GM23248 (cell line): ENCODE results near the gene SNX24. TPM values are rescaled to one million over a fixed set of nuclear protein-coding genes. Genes with fewer than 3 reads are reported as not detected.

Source experiments
- DNase-seq: peaks from one replicate; pipeline ENCODE4 v3.0.0-alpha.2; 2015
- H2AFZ ChIP-seq: fragments of 200-600 bp; sonication (generic); 2 replicates; pipeline ENCODE4 v1.6.1; 2016; ENCODE audit warnings: antibody characterized with exemption
- H3F3A ChIP-seq: fragments of 200-600 bp; sonication (generic); 2 replicates; pipeline ENCODE4 v1.6.1; 2016; ENCODE audit warnings: mild to moderate bottlenecking, antibody characterized with exemption, mixed run types; ENCODE audit not compliant: insufficient read depth
- H3K27ac ChIP-seq: fragments of 200-600 bp; sonication (generic); 2 replicates; pipeline ENCODE4 v1.5.1; 2016; ENCODE audit warnings: mild to moderate bottlenecking
- H3K27me3 ChIP-seq: fragments of 200-600 bp; sonication (generic); replicated peaks from 2 replicates; pipeline ENCODE4 v1.6.1; 2016; ENCODE audit warnings: mild to moderate bottlenecking; ENCODE audit not compliant: insufficient read depth
- H3K36me3 ChIP-seq: fragments of 200-600 bp; sonication (generic); 2 replicates; pipeline ENCODE4 v1.6.1; 2016; ENCODE audit warnings: low read depth, mild to moderate bottlenecking
- H3K4me1 ChIP-seq: fragments of 200-600 bp; sonication (generic); 2 replicates; pipeline ENCODE4 v1.6.1; 2016; ENCODE audit warnings: mild to moderate bottlenecking; ENCODE audit not compliant: insufficient read depth
- H3K4me2 ChIP-seq: fragments of 200-600 bp; sonication (generic); one replicate; pipeline ENCODE4 v1.6.1; 2016; ENCODE audit warnings: mild to moderate bottlenecking; ENCODE audit not compliant: unreplicated experiment
- H3K4me3 ChIP-seq: fragments of 200-600 bp; sonication (generic); 2 replicates; pipeline ENCODE4 v1.5.1; 2016; ENCODE audit warnings: mild to moderate bottlenecking
- H3K79me2 ChIP-seq: fragments of 200-600 bp; sonication (generic); 2 replicates; pipeline ENCODE4 v1.6.1; 2016; ENCODE audit warnings: mild to moderate bottlenecking; ENCODE audit not compliant: insufficient read depth
- H3K9ac ChIP-seq: fragments of 200-600 bp; sonication (generic); 2 replicates; pipeline ENCODE4 v1.6.1; 2016; ENCODE audit warnings: mild to moderate bottlenecking
- H3K9me2 ChIP-seq: fragments of 200-600 bp; sonication (generic); 2 replicates; pipeline ENCODE4 v1.6.1; 2016; ENCODE audit warnings: mixed run types, mild to moderate bottlenecking, moderate library complexity; ENCODE audit not compliant: insufficient read depth
- H3K9me3 ChIP-seq: fragments of 200-600 bp; sonication (generic); one replicate; pipeline ENCODE4 v1.6.1; 2017; ENCODE audit warnings: low read depth
- H4K20me1 ChIP-seq: fragments of 200-600 bp; sonication (generic); 2 replicates; pipeline ENCODE4 v1.6.0; 2016; ENCODE audit not compliant: insufficient read depth
- EZH2 ChIP-seq: fragments of 200-600 bp; sonication (generic); IDR thresholded peaks from 2 replicates; pipeline ENCODE4 v1.6.1; 2018; ENCODE audit warnings: antibody characterized with exemption, mild to moderate bottlenecking; ENCODE audit not compliant: insufficient read depth, poor library complexity, severe bottlenecking
- EZH2phosphoT487 ChIP-seq: fragments of 200-600 bp; sonication (generic); IDR thresholded peaks from 2 replicates; pipeline ENCODE4 v1.6.1; 2018; ENCODE audit warnings: antibody characterized with exemption, moderate library complexity, mild to moderate bottlenecking, low read depth; ENCODE audit not compliant: insufficient read depth
- WGBS, 2 experiments: methylation state at CpG; one replicate each; pipeline ENCODE4 v1.1.6; 2015 to 2017; ENCODE audit warnings: low lambda C conversion rate in 2 of 2, low coverage in 1 of 2; ENCODE audit errors: missing lambda C conversion rate in 2 of 2; 5-methylcytosine and 5-hydroxymethylcytosine counted together
- in situ Hi-C: fragments of 300-500 bp; cut with MboI; formaldehyde crosslinking; loops from 2 replicates; pipeline ENCODE4 v1.15.0; 2020
- polyA plus RNA-seq: library from polyadenylated mRNA; unstranded; fragments of >200 nt; fragmentation: Nextera tagmentation; extraction: Ambion mirVana; gene quantifications from 2 replicates; pipeline ENCODE4 v1.2.1, GENCODE V29; 2016
- small RNA-seq: library from RNA; depleted of rRNA; stranded (forward); fragments of <200 nt; gene quantifications from one replicate; pipeline ENCODE3, GENCODE V24; 2014; ENCODE audit warnings: low read depth, low replicate concordance
- total RNA-seq: library from RNA; depleted of rRNA; stranded (reverse); fragments of >200 nt; shearing (Covaris generic); gene quantifications from 2 replicates; pipeline ENCODE4 v1.2.3, GENCODE V29; 2014; rRNA removed

SNX24 gene
- total and polyA plus RNA-seq, 2 experiments from 2014 or later, result 20.8 to 29.4 TPM

DNA sequence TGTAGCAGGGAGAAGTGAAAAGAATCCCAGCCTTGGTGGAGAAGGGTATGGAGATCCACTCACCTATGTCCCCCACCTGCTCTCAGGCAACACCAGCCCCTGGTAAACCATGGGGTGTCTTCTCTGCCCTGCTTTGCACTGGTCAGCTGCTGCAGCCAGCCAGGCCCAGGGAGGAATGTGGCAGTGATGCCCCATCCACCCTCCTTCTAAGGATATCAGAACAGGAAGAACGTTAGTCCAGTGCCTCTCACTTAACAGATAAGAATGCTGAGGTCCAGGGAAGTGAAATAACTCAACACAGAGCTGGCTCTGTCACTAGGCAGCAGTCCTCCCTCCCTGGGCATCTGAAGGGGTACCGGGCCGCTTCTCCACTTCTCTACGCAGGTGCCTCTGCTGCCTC is 200.8 kb downstream of the SNX24 start:
- WGBS, 2 experiments, result 94 to 97% methylated on average over 4 of the region's 4 CpGs
- no peak for DNase-seq
- H3K4me3 ChIP-seq, result no peak overlapping the region
- no peak overlapping the region for H2AFZ ChIP-seq
- no peaks in the 10 kb centered on the region for H3K4me1 ChIP-seq
- H3K9me3 ChIP-seq, result no peaks in the 10 kb centered on the region
- no peaks in the 10 kb centered on the region for H3K9me2 ChIP-seq
- no peaks in the 10 kb centered on the region for H3F3A ChIP-seq
- no peaks in the 10 kb centered on the region for H3K27me3 ChIP-seq
- no peaks in the 10 kb centered on the region for H3K36me3 ChIP-seq
- H3K79me2 ChIP-seq, result no peaks in the 10 kb centered on the region
- in situ Hi-C loops, result no loop called here
- no peak overlapping the region for H3K4me2 ChIP-seq
- H3K27ac ChIP-seq, result no peak overlapping the region
- H4K20me1 ChIP-seq, result no peaks in the 10 kb centered on the region
- TF ChIP-seq EZH2 (no peak), EZH2phosphoT487 (no peak)
- H3K9ac ChIP-seq, result no peak overlapping the region

DNA sequence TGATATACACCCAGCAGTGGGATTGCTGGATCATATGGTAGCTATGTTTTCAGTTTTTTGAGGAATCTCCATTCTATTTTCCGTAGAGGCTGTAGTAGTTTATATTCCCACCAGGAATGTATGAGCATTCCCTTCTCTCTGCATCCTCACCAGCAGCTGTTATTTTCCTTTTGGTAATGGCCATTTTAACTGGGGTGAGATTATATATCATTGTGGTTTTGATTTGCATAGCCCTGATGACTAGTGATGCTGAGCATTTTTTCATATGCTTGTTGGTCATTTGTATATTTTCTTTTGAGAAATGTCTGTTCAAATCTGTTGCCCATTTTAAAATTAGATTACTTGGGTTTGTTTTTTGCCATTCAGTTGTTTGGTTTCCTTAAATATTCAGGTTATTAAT is 202.3 kb downstream of the SNX24 start:
- DNase-seq, result no peak
- no peak overlapping the region for H3K4me3 ChIP-seq
- H3K27me3 ChIP-seq, result no peaks in the 10 kb centered on the region
- no peaks in the 10 kb centered on the region for H3K9me2 ChIP-seq
- H3K79me2 ChIP-seq, result no peaks in the 10 kb centered on the region
- no peaks in the 10 kb centered on the region for H3F3A ChIP-seq
- TF ChIP-seq EZH2, result no peak
- TF ChIP-seq EZH2phosphoT487, result no peak
- in situ Hi-C loops, result no loop called here
- no peaks in the 10 kb centered on the region for H3K9me3 ChIP-seq
- 89 to 96% methylated on average over 1 of the region's 1 CpG for WGBS, 2 experiments
- H3K9ac ChIP-seq, result no peak overlapping the region
- H3K27ac ChIP-seq, result no peak overlapping the region
- H3K4me1 ChIP-seq, result no peaks in the 10 kb centered on the region
- no peaks in the 10 kb centered on the region for H4K20me1 ChIP-seq
- no peaks in the 10 kb centered on the region for H3K36me3 ChIP-seq
- H3K4me2 ChIP-seq, result no peak overlapping the region
- H2AFZ ChIP-seq, result no peak overlapping the region

DNA sequence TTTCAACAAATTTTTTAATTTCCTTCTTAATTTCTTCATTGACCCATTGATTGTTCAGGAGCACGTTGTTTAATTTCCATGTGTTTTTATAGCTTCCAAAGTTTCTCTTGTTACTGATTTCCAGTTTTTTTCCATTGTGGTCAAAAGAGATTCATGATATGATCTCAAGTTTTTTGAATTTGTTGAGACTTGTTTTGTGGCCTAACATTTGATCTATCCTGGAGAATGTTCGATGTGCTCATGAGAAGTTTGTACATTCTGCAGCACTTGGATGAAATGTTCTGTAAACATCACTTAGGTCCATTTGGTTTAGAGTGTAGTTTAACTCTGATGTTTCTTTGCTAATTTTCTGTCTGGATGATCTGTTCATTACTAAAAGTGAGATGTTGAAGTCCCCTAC is 205.8 kb downstream of the SNX24 start:
- no peak for DNase-seq

More for the DNA sequence above, 205.8 kb downstream of the SNX24 start:
- in situ Hi-C loops, result no loop called here
- Histone ChIP-seq H3K4me2 (no peak overlapping the region), H3K27ac (no peak overlapping the region), H3F3A (no peaks in the 10 kb centered on the region), H2AFZ (no peak overlapping the region), H3K36me3 (no peaks in the 10 kb centered on the region), H3K9ac (no peak overlapping the region), H4K20me1 (no peaks in the 10 kb centered on the region), H3K79me2 (no peaks in the 10 kb centered on the region), H3K4me1 (no peaks in the 10 kb centered on the region), H3K4me3 (no peak overlapping the region), H3K27me3 (no peaks in the 10 kb centered on the region), H3K9me3 (no peaks in the 10 kb centered on the region), H3K9me2 (no peaks in the 10 kb centered on the region)
- TF ChIP-seq EZH2 (no peak), EZH2phosphoT487 (no peak)
- WGBS, 2 experiments, result 46 to 58% methylated on average over 2 of the region's 2 CpGs

Small RNA genes within 50 kb of the gene (small RNA-seq; reads per million reads assigned to genes)
- gene RN7SL689P, result not detected

Other genes with a start within 250 kb of the SNX24 start
- 39.1 and 56.5 TPM in 2 replicates for gene SNX2, start 70.5 kb upstream of the SNX24 start, total RNA-seq
- 60.8 and 62.5 TPM in 2 replicates for gene SNX2, start 70.5 kb upstream of the SNX24 start, polyA plus RNA-seq
- gene PPIC, start 191.1 kb downstream of the SNX24 start, total RNA-seq, result 116 and 128 TPM in 2 replicates
- 244 and 247 TPM in 2 replicates for gene PPIC, start 191.1 kb downstream of the SNX24 start, polyA plus RNA-seq
- gene PRDM6, start 243.6 kb downstream of the SNX24 start, total RNA-seq, result 0.13 and 0.22 TPM in 2 replicates
- gene PRDM6, start 243.6 kb downstream of the SNX24 start, polyA plus RNA-seq, result 0.59 and 1.1 TPM in 2 replicates